ENCODE results near the gene HELLS.
"Not testable (repeated sequence)": the region's sequence is repeated elsewhere in the genome, so short reads cannot be mapped to it uniquely, and the experiment has no call there.

HELLS gene

GRCh38 chr10:94608559-94608958 is 63.0 kb downstream of the HELLS start:
- no peak for DNase-seq (ENCODE audit: low read depth)

GRCh38 chr10:94614558-94614957 is 69.0 kb downstream of the HELLS start:
- no peak for DNase-seq (ENCODE audit: low read depth)

- DNase-seq (ENCODE audit: low read depth) = no peak
Measured at GRCh38 chr10:94617389-94617944, 71.9 kb downstream of the HELLS start.

GRCh38 chr10:94622666-94623205 is 77.1 kb downstream of the HELLS start:
- no peak for DNase-seq (ENCODE audit: low read depth)

GRCh38 chr10:94623572-94623971 is 78.0 kb downstream of the HELLS start:
- DNase-seq (ENCODE audit: low read depth) = no peak

- no peak for DNase-seq (ENCODE audit: low read depth)
Measured at GRCh38 chr10:94626476-94626875, 80.9 kb downstream of the HELLS start.

- no peak for DNase-seq (ENCODE audit: low read depth)
Measured at GRCh38 chr10:94627511-94627910, 81.9 kb downstream of the HELLS start.

- DNase-seq (ENCODE audit: low read depth) = no peak
Measured at GRCh38 chr10:94630017-94630688, 84.6 kb downstream of the HELLS start.

- DNase-seq (ENCODE audit: low read depth) = no peak
Measured at GRCh38 chr10:94631077-94631875, 85.7 kb downstream of the HELLS start.

GRCh38 chr10:94632954-94633353 is 87.4 kb downstream of the HELLS start:
- DNase-seq (ENCODE audit: low read depth) = no peak

- not testable (repeated sequence) for DNase-seq (ENCODE audit: low read depth)
Measured at GRCh38 chr10:94638097-94638496, 92.5 kb downstream of the HELLS start.

GRCh38 chr10:94639902-94640301 is 94.3 kb downstream of the HELLS start:
- DNase-seq (ENCODE audit: low read depth) = no peak

GRCh38 chr10:94640562-94640961 is 95.0 kb downstream of the HELLS start:
- DNase-seq (ENCODE audit: low read depth) = no peak

- no peak for DNase-seq (ENCODE audit: low read depth)
Measured at GRCh38 chr10:94641480-94641879, 95.9 kb downstream of the HELLS start.

GRCh38 chr10:94644352-94644751 is 98.8 kb downstream of the HELLS start:
- DNase-seq (ENCODE audit: low read depth) = no peak

GRCh38 chr10:94645285-94645684 is 99.7 kb downstream of the HELLS start:
- no peak for DNase-seq (ENCODE audit: low read depth)

Measured in HS-27A (cell line).